ENCODE measurements around the gene CEBPB. TPM values are rescaled to one million over a fixed set of nuclear protein-coding genes. Genes with fewer than 3 reads are reported as not detected.
"Not testable (repeated sequence)": the region's sequence is repeated elsewhere in the genome, so short reads cannot be mapped to it uniquely, and the experiment has no call there.

The CEBPB gene
- total RNA-seq, 1 donor from 2014 or later: 0.78 TPM

GRCh38 chr20:50170549-50171220 lies 19.9 kb upstream of the CEBPB start:
- DNase-seq: no peak

GRCh38 chr20:50172347-50173013 lies 18.1 kb upstream of the CEBPB start:
- DNase-seq: peak; percentile 16

- DNase-seq: no peak
Measured at GRCh38 chr20:50174456-50174855, 16.2 kb upstream of the CEBPB start.

GRCh38 chr20:50175938-50176933 lies 14.4 kb upstream of the CEBPB start:
- no peak for DNase-seq

GRCh38 chr20:50178672-50179071 lies 12.0 kb upstream of the CEBPB start:
- not testable (repeated sequence) for DNase-seq

- no peak for DNase-seq
Measured at GRCh38 chr20:50181344-50181743, 9.3 kb upstream of the CEBPB start.

- DNase-seq: no peak
Measured at GRCh38 chr20:50182346-50182745, 8.3 kb upstream of the CEBPB start.

- DNase-seq: no peak
Measured at GRCh38 chr20:50185426-50185825, 5.2 kb upstream of the CEBPB start.

GRCh38 chr20:50186151-50186885 lies 4.3 kb upstream of the CEBPB start:
- peak; percentile 83 for DNase-seq

- no peak for DNase-seq
Measured at GRCh38 chr20:50186987-50187402, 3.6 kb upstream of the CEBPB start.

GRCh38 chr20:50187403-50188051 lies 3.1 kb upstream of the CEBPB start:
- DNase-seq: no peak

- DNase-seq: no peak
Measured at GRCh38 chr20:50188287-50188688, 2.3 kb upstream of the CEBPB start.

GRCh38 chr20:50188879-50189680 lies 1.6 kb upstream of the CEBPB start:
- DNase-seq: no peak

- no peak for DNase-seq
Measured at GRCh38 chr20:50189681-50190250, 864 bp upstream of the CEBPB start.

GRCh38 chr20:50191065-50191543 lies 474 bp downstream of the CEBPB start:
- DNase-seq: peak; percentile 47

GRCh38 chr20:50191544-50192363 lies 1.1 kb downstream of the CEBPB start:
- DNase-seq: peak; percentile 47

- peak; percentile 64 for DNase-seq
Measured at GRCh38 chr20:50192364-50193198, 2.0 kb downstream of the CEBPB start.

GRCh38 chr20:50193199-50193835 lies 2.7 kb downstream of the CEBPB start:
- DNase-seq: peak; percentile 47
